UCSD-AML1 (cell line): Measurements from ENCODE around the gene NBPF3.
"Not testable (repeated sequence)": the region's sequence is repeated elsewhere in the genome, so short reads cannot be mapped to it uniquely, and the experiment has no call there.

Experiments used
- DNase-seq: peaks from one replicate; lab custom pipeline; 2025; ENCODE audit not compliant: unreplicated experiment; lab: John Stamatoyannopoulos, UW

Gene NBPF3

GRCh38 chr1:21439721-21440629, at the start of gene NBPF3:
TSS of gene NBPF3 (plus strand) at chr1:21440137. CDS start at chr1:21445087, 4,950 bp downstream.
- peak; percentile 63 for DNase-seq

GRCh38 chr1:21391497-21391896, 48.4 kb upstream of the NBPF3 start:
- DNase-seq: no peak

GRCh38 chr1:21392587-21393263, 47.2 kb upstream of the NBPF3 start:
- DNase-seq: no peak

GRCh38 chr1:21396516-21396915, 43.4 kb upstream of the NBPF3 start:
- DNase-seq: no peak

- DNase-seq: peak; percentile 48
These were observed 42.1 kb upstream of the NBPF3 start for GRCh38 chr1:21397813-21398188.

GRCh38 chr1:21401726-21402346, 38.1 kb upstream of the NBPF3 start:
- DNase-seq: not testable (repeated sequence)

GRCh38 chr1:21406659-21407058, 33.3 kb upstream of the NBPF3 start:
- no peak for DNase-seq

- not testable (repeated sequence) for DNase-seq
These were observed 30.0 kb upstream of the NBPF3 start for GRCh38 chr1:21409897-21410296.

GRCh38 chr1:21414015-21414414, 25.9 kb upstream of the NBPF3 start:
- no peak for DNase-seq

GRCh38 chr1:21420378-21420777, 19.6 kb upstream of the NBPF3 start:
- DNase-seq: not testable (repeated sequence)

- not testable (repeated sequence) for DNase-seq
These were observed 18.6 kb upstream of the NBPF3 start for GRCh38 chr1:21421307-21421706.

- not testable (repeated sequence) for DNase-seq
These were observed 12.0 kb upstream of the NBPF3 start for GRCh38 chr1:21427798-21428480.

- DNase-seq: not testable (repeated sequence)
These were observed 11.4 kb upstream of the NBPF3 start for GRCh38 chr1:21428481-21429073.

- DNase-seq: not testable (repeated sequence)
These were observed 10.7 kb upstream of the NBPF3 start for GRCh38 chr1:21429210-21429609.

GRCh38 chr1:21430875-21431274, 9.1 kb upstream of the NBPF3 start:
- DNase-seq: not testable (repeated sequence)

GRCh38 chr1:21434394-21434793, 5.5 kb upstream of the NBPF3 start:
- no peak for DNase-seq

- DNase-seq: no peak
These were observed 4.1 kb upstream of the NBPF3 start for GRCh38 chr1:21435646-21436487.

- DNase-seq: no peak
These were observed 3.2 kb upstream of the NBPF3 start for GRCh38 chr1:21436488-21437340.

- no peak for DNase-seq
These were observed 2.6 kb upstream of the NBPF3 start for GRCh38 chr1:21437341-21437640.
